Middle frontal gyrus (tissue), 1 donor: ENCODE results near the gene KLHDC1.
A peak's percentile ranks its signal among the peaks of the same experiment; 100 is the strongest.
"Not testable (repeated sequence)": the region's sequence is repeated elsewhere in the genome, so short reads cannot be mapped to it uniquely, and the experiment has no call there.

ENCODE experiments used
- DNase-seq: peaks from one replicate; pipeline ENCODE4 v3.0.0-alpha.2; 2015; ENCODE audit warnings: low spot score; ENCODE audit errors: extremely low spot score

The KLHDC1 gene

GRCh38 chr14:49692811-49693734 is at the start of gene KLHDC1:
Gene KLHDC1, plus strand, starts transcription at chr14:49693120. Its CDS starts 75 bp downstream, at chr14:49693195.
- peak; percentile 69 for DNase-seq

GRCh38 chr14:49653508-49653907 is 39.4 kb upstream of the KLHDC1 start:
- DNase-seq, result no peak

- no peak for DNase-seq
Measured at GRCh38 chr14:49654511-49654910, 38.4 kb upstream of the KLHDC1 start.

GRCh38 chr14:49657500-49657899 is 35.4 kb upstream of the KLHDC1 start:
- DNase-seq, result not testable (repeated sequence)

GRCh38 chr14:49659526-49660455 is 33.1 kb upstream of the KLHDC1 start:
- DNase-seq, result no peak

GRCh38 chr14:49670475-49670874 is 22.4 kb upstream of the KLHDC1 start:
- no peak for DNase-seq

- no peak for DNase-seq
Measured at GRCh38 chr14:49673586-49673985, 19.3 kb upstream of the KLHDC1 start.

GRCh38 chr14:49677643-49678042 is 15.3 kb upstream of the KLHDC1 start:
- no peak for DNase-seq

GRCh38 chr14:49679271-49679670 is 13.6 kb upstream of the KLHDC1 start:
- DNase-seq, result no peak

- no peak for DNase-seq
Measured at GRCh38 chr14:49686425-49686824, 6.5 kb upstream of the KLHDC1 start.

GRCh38 chr14:49687942-49688700 is 4.8 kb upstream of the KLHDC1 start, which contains the start of gene POLE2:
Gene POLE2, minus strand, starts transcription at chr14:49688214. Its CDS starts 11 bp downstream, at chr14:49688203.
- peak; percentile 11 for DNase-seq

- DNase-seq, result no peak
Measured at GRCh38 chr14:49688701-49689030, 4.3 kb upstream of the KLHDC1 start.

GRCh38 chr14:49691031-49691430 is 1.9 kb upstream of the KLHDC1 start:
- DNase-seq, result no peak

- no peak for DNase-seq
Measured at GRCh38 chr14:49692193-49692757, 645 bp upstream of the KLHDC1 start.

- DNase-seq, result not testable (repeated sequence)
Measured at GRCh38 chr14:49693735-49694124, 810 bp downstream of the KLHDC1 start.

- DNase-seq, result no peak
Measured at GRCh38 chr14:49702725-49703124, 9.8 kb downstream of the KLHDC1 start.

GRCh38 chr14:49703965-49704364 is 11.0 kb downstream of the KLHDC1 start:
- no peak for DNase-seq

GRCh38 chr14:49704471-49704870 is 11.6 kb downstream of the KLHDC1 start:
- DNase-seq, result not testable (repeated sequence)

GRCh38 chr14:49710993-49711392 is 18.1 kb downstream of the KLHDC1 start:
- not testable (repeated sequence) for DNase-seq

- no peak for DNase-seq
Measured at GRCh38 chr14:49720744-49721143, 27.8 kb downstream of the KLHDC1 start.
